CD4-positive, alpha-beta T cell treated with Interleukin-6 for 4 hours (primary cell): ENCODE measurements around the gene DLGAP4.
"Not testable (repeated sequence)": the region's sequence is repeated elsewhere in the genome, so short reads cannot be mapped to it uniquely, and the experiment has no call there.

Experiments
- DNase-seq: peaks from one replicate; pipeline ENCODE4 v3.0.0-alpha.2; 2020; ENCODE audit warnings: mixed read lengths

DLGAP4 gene

GRCh38 chr20:36519012-36519719 is 213.0 kb downstream of the DLGAP4 start:
- DNase-seq = no peak

DNA sequence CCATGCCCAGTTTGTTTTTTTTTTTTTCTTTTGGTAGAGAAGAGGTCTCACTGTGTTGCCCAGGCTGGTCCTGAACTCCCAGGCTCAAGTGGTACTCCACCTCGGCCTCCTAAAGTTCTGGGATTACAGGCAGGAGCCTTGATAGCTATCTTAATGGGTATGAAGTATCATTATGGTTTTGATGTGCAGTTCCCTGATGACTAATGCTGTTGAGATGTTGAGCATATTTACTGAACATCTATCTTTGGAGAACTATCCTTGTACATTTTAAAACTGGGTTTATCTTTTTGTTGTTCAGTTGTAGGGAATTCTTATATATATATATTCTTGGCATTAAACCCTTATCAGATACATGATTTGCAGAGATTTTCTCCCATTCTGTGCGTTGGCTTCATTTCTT is 213.8 kb downstream of the DLGAP4 start:
- DNase-seq = no peak

GRCh38 chr20:36521526-36521925 is 215.4 kb downstream of the DLGAP4 start:
- no peak for DNase-seq

GRCh38 chr20:36522412-36522811 is 216.3 kb downstream of the DLGAP4 start:
- DNase-seq = not testable (repeated sequence)

DNA sequence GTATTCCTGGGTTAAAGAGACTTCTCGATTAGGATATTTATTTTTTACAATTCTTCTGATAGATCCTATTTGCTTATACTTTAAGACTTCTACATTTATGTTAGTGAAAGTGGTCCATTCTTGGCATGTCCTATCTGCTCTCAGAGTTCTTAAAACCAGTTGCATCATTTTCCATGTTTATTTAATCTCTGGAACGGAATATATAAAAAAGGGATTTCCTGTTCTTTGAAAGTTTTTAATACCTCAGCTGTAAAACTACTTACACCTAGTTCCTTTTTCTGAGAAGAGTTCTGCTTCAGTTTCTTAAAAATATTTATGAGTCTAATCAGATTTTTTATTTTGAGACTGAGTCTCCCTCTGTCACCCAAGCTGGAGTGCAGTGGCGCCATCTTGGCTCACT is 217.2 kb downstream of the DLGAP4 start:
- no peak for DNase-seq

DNA sequence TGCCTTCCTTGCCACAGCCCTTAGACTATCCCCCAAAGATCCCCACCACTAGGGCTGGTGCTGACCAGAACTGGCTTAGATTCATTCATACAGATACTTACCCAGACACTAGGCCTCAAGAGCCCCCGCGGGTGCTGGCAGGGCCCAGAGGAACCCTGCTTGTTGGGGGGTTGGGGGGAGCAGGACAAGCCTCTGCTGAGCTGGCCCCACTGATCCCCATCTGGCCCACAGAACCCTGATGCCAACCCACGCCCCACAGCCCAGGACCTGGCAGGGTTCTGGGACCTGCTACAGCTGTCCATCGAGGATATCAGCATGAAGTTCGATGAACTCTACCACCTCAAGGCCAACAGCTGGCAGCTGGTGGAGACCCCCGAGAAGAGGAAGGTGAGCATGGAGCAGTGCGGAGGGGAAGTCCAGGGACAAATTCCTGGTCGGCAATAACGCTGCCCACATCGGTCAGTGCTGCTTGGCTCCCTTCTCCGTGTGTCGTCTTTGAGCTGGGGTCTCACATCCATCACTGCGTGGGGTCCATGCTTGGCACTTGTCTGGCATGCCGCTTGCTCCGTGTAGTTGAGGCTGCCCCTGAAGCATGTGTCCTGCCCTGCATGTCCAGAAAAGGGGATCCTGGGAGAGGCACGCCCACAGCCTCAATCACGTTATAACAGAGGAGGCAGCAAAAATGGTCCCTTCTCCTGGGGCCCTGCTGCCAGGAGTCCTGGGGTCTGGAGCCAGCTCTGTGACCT is 219.7 kb downstream of the DLGAP4 start:
- no peak for DNase-seq

DNA sequence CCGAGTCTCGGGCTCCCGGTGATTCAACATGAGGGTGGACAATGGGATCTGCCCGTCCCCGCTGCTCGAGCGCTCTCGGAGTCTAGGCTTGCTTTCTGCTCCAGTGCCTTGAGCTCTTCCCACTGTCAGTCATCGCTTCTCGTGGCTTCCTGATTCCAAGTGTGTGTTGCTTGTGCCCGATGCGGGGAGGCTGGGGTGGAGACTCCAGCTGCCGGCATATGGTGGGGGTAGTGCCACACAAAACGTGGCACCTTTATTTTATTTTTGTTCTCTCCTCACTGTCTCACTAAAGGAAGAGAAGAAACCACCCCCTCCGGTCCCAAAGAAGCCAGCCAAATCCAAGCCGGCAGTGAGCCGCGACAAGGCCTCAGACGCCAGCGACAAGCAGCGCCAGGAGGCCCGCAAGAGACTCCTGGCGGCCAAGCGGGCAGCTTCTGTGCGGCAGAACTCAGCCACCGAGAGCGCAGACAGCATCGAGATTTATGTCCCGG is 220.4 kb downstream of the DLGAP4 start:
- DNase-seq = no peak

- DNase-seq = no peak
Measured at GRCh38 chr20:36527331-36528125, 221.4 kb downstream of the DLGAP4 start.

DNA sequence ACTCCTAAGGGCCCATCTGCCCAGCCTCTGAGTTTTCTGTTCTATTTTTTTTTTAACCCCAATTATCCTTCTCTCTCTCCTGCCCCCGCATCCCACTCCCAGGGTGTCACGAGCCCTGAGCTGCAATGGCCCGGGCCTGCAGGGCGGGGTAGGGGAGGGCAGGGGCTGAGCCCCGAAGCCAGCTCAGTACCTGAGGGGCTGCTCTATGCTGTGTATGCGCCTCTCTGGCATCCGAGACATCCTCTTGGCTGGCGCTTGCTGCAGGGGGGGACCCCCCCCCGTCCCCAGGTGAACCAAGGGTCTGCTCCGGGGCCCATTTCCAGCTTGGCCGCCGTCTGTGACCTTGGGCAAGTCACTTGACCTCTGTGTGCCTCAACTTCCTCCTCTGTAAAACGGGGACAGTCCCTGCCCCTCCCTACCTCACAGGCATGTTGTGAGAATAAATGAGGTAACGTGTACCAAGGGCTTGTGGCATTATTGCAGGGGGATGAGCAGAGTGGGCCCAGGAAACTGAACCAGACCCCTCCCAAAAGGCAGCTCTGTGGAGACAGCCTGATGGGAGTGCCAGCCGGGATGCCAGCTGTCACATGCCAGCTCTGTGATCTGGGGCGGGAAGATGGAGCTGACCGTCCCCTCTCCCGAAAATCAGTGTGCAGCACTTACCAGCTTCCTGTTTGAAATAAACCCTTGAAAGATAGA is 222.2 kb downstream of the DLGAP4 start:
- DNase-seq = no peak

GRCh38 chr20:36528875-36529417 is 222.8 kb downstream of the DLGAP4 start:
- no peak for DNase-seq

DNA sequence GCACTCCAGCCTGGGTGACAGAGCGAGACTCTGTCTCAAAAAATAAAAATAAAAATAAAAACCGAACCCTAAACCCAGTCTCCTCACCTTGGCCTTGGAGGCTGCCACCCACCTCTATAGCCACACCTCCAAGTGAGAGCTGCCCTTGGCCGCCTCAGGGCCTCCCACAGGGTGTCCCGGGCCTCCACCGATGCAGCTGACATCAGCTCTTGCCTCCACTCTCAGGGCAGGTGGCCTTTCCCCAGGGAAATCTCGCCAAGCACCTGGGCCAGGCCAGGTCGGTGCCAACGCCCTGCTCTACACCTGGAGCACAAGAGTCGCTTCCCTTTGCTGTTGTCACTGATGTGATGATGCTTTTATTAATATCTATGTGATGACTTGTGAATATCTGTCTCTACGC is 226.2 kb downstream of the DLGAP4 start:
- no peak for DNase-seq

DNA sequence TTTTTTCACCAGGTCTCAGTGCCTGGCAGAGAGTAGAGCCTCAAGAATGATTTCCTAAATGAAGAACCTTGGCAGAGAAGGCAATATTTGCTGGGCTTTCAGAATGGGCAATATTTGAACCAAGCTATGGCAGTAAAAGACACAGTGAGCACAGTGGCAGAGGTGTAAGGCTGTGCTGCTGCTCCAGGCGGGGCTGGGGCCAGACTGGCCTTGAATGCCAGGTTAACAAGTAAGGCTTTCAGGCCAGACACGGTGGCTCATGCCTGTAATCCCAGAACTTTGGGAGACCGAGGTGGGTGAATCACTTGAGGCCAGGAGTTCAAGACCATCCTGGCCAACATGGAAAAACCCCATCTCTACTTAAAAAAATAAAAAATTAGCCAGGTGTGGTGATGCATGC is 226.7 kb downstream of the DLGAP4 start:
- DNase-seq = no peak

GRCh38 chr20:36538026-36538722 is 232.0 kb downstream of the DLGAP4 start:
- DNase-seq = no peak

DNA sequence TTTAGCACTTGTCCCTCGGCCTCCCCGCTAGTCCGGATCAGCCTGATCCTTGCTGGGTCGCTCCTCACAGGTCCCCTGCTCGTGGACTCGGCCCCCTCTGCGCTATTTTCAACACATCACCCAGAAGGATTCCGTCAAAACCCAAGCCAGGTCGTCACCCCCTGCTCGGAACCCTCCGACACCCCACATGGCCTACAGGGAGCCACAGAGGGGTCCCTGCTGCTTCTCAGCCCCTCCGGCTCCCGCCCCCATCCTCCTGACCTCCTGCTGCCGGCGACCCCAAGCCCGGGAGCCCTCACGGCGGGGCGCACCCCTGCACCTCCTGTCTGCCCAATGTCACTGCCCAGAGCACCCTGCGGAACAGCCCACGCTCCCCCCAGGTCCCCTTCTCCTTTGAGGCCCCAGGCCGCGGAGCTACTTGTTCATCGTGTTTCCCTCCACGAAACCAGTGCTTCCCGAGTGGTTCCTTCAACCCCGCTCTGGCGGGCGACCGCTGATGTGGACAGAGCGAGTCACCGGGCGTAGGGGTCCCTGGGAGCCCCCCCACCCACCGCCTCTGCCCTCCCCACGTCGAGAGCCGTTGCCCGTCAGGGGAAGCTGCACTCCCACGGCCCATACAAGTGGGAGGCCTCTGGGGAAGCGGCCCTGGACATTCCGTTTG is 234.5 kb downstream of the DLGAP4 start:
- no peak for DNase-seq

GRCh38 chr20:36541227-36541767 is 235.2 kb downstream of the DLGAP4 start, which contains the start of gene MYL9:
Gene MYL9, plus strand, starts transcription at chr20:36541519. Its CDS starts 3,366 bp downstream, at chr20:36544885.
- peak; percentile 6 for DNase-seq

GRCh38 chr20:36541768-36542488 is 235.8 kb downstream of the DLGAP4 start:
- peak; percentile 7 for DNase-seq

DNA sequence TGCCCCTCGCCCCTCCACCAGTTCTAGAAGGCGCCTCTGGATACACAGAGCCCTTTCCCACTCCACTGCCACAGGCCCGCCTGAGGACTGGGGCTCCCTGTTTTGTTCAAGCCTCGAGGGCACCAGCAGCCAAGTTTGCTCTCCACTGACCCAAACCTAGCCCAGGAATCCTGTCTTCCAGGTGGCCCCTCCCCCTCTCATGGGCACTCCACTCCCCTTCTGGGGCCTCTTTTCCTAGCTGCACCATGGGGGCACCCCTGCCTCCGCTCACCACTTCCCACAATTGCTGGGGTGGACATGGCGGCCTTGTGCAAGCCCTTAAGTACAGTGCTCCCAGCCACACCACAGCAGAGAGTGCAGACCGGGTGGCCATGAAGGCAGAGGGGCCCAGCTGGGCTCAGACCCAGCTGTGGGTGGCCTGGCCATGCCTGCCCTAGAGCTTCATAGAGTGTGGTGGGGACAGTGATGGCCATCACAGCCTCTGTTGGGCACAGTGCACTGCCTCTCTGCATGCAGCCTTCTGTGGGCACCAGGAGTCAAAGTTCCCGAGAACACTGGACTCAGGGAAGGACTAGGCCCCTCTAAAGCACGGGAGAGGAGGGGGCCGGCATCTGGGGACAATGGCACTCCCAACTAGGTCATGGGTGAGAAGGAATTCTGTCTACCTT is 236.5 kb downstream of the DLGAP4 start:
- no peak for DNase-seq

DNA sequence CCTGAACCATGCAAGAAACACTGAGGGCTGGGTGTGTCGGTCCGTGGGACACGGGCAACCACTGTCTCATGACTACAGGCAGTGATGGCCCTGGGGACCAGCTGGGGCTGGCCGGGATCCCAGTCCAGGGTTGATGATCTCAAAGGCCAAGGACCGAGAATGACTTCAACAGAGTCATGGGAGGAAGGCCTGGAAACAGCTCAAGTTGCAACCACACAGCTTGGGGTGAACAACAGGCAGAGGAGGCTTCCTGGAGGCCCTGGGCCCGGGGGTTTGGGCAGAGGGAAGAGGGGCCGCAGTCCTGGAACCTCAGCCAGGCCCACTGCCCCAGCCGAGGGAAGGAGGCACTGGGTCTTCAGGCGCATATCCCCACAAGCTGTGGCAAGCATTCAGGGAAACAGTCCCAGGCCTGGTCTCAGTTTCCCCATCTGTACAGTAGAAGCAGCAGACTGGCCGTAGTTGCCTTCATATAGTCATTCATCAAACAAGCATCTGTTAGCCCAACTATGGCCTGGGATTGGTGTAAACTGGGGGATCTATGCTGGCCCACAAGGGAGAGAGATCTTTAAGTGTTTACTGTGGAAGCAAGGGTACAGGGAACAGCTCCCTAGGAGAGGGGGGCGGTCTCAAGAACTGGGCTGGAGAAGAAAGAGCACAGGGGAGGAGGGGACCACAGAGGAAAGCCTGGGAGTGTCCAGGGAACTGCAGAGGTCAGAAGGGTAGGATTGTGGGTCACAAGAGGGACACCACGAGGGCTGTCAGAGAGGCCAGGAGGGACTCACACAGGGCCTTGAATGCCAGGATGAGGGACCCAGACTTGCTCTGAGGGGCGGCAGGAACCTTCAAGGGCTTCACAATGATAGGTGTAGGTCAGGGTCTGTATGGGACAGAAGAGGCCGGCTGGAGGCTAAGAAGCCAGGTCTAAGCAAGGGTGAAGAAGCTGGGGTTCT is 237.3 kb downstream of the DLGAP4 start:
- no peak for DNase-seq
